Suprapubic skin (tissue), 4 donors: Measurements from ENCODE around the gene C1orf35.

ENCODE experiments used
- EP300 ChIP-seq: sonication (generic); formaldehyde crosslinking; IDR thresholded peaks from one replicate; pipeline ENCODE4 v1.6.1; 2017; ENCODE audit warnings: antibody characterized with exemption
- POLR2A ChIP-seq, 2 donors: fragments of 450-650 bp; IDR thresholded peaks; one replicate each; pipeline ENCODE4 v1.6.1; 2017; ENCODE audit warnings: antibody characterized with exemption in 2 of 2, mild to moderate bottlenecking in 2 of 2, moderate library complexity in 2 of 2
- POLR2AphosphoS5 ChIP-seq, 3 donors: sonication (generic); formaldehyde crosslinking; IDR thresholded peaks; one replicate each; pipeline ENCODE4 v1.6.1; 2017; ENCODE audit warnings: antibody characterized with exemption in 3 of 3
- TF ChIP-seq, protein P1 (sequence below), 2 donors: fragments of 200-600 bp in 1 of 2; fragments of 450-650 bp in 1 of 2; sonication (generic) in 1 of 2; IDR thresholded peaks; one replicate each; pipeline ENCODE4 v1.5.1; 2016 to 2019; ENCODE audit warnings: antibody characterized with exemption in 2 of 2, mild to moderate bottlenecking in 1 of 2, moderate library complexity in 1 of 2

GRCh38 chr1:228066416-228066815 lies 36.7 kb downstream of the C1orf35 start:
- TF ChIP-seq, protein P1, sequence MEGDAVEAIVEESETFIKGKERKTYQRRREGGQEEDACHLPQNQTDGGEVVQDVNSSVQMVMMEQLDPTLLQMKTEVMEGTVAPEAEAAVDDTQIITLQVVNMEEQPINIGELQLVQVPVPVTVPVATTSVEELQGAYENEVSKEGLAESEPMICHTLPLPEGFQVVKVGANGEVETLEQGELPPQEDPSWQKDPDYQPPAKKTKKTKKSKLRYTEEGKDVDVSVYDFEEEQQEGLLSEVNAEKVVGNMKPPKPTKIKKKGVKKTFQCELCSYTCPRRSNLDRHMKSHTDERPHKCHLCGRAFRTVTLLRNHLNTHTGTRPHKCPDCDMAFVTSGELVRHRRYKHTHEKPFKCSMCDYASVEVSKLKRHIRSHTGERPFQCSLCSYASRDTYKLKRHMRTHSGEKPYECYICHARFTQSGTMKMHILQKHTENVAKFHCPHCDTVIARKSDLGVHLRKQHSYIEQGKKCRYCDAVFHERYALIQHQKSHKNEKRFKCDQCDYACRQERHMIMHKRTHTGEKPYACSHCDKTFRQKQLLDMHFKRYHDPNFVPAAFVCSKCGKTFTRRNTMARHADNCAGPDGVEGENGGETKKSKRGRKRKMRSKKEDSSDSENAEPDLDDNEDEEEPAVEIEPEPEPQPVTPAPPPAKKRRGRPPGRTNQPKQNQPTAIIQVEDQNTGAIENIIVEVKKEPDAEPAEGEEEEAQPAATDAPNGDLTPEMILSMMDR (IDR thresholded peaks at IDR 0.05) = no peak
- TF ChIP-seq POLR2A (IDR thresholded peaks at IDR 0.05) = no peak
- TF ChIP-seq EP300 = no peak
- no peak for TF ChIP-seq POLR2AphosphoS5 (IDR thresholded peaks at IDR 0.05)
